GM19452 (cell line): Measurements from ENCODE around the gene FBLN2.
"Not testable (repeated sequence)": the region's sequence is repeated elsewhere in the genome, so short reads cannot be mapped to it uniquely, and the experiment has no call there.

Experiments
- ATAC-seq: cut with Tn5 transposase; IDR thresholded peaks from one replicate; pipeline ENCODE4 v1.9.1; 2021; ENCODE audit not compliant: unreplicated experiment

FBLN2 gene

DNA sequence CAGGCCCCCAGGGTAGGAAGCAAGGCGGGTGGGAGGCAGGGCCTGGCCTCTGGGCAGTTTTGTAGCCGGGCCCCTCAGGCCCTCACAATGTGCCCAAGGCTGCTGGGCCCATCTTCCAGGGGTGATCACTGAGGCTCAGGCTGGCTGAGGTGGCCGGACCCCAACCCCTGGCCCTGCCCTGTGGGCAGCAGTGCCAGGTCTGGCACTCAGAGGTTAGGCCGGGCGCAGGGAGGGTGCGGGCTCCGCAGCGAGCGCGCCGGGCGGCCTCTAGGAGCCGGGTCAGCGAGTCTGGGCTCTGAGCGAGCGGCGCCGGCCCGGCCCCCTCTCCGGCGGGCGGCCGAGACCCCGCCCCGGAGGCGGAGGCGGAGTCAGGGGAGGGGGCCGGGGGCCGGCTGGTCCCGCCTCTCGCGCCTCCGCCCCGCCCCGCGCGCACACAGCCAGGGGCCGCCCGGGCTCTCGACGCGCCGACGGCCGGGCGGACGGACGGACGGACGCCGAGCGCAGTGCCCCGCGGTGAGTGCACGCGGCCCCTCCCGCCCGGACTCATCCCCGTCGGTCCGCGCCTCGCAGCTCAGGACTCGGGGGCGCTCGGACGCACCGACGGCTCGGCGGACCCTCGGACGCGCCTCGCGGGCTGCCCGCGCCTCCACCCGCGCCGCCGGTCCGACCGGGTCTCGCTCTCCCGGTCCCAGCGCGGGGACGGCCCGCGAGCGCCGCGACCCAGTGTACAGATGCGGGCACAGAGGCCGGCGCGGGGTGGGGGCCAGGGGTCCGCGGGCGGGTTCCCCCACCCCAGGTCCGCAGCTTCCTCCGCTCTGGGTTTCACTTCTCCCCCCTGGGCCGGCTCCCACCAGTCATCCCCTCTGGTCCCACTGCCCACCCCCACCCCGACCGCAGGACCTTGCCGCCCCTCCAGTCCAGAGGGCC, at the start of gene FBLN2:
FBLN2 (plus strand) TSS at position 430 of the 927 bp plus-strand sequence. CDS start 21,231 bp downstream, outside the sequence.
- no peak for ATAC-seq

DNA sequence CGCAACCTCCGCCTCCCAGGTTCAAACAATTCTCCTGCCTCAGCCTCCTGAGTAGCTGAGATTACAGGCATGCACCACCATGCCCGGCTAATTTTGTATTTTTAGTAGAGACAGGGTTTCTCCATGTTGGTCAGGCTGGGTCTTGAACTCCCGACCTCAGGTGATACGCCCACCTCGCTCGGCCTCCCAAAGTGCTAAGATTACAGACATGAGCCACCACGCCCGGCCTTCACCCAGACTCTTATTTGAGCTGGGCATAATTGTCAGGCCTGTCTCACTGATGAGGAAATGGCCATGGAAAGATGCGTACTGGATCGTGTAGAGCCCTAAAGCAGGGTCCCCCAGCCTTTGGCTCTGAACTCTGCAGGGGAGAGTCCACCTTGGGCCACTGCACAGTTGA, 49.7 kb upstream of the FBLN2 start:
- ATAC-seq: not testable (repeated sequence)

DNA sequence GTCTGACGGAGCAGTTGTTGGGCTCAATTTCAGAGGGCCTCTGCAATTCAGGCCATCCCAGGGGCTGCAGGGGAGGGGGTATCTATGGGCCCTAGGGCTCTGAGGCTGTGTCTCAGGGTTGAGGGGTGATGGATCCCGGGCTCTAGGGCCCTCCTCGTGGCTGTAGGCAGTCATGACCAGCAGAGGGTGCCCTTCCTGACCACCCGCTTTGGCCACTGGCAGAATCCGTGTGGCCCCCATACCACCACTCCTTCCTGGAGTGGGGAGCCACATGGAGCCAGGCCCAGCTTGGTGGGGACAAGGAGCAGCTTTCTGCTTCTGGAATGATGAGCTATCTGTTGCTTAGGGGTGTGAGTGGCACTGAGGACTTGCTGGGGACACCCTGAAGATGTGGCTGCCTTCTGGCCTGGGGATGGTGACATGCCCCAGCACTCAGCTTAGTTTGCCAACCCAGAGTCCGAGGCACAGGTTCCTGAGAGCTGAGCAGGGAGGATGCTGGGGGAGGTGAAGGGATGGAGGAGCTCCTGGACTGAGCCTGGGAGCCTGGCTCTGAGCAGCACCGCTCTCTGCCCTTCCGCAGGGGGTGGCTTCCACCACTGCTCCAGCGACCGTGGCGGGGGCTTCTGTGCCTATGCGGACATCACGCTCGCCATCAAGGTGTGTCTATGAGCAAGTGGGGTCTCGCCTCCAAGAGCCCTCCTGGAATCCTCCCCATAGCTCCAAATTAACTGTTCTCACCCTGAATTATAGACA, 48.6 kb upstream of the FBLN2 start:
- ATAC-seq: no peak

DNA sequence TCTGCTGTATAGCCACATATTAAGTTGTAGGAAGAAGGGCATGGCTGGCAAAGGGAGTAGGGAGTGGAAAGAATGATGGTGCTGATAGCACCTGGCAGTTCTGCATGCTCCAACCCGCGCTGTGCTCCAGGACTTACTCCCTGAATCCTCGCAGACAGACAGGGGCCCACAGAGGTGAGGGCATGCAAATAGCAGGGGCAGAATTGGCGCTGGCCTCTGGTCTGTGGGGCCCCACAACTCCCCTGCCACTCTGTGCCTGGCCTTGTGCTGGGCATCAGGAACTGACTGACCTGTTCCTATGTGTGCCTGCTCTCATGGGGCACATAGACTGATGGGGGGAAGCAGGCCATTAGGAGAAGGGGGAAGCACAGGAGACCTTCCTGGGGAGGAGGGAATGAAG, 47.9 kb upstream of the FBLN2 start:
- no peak for ATAC-seq

DNA sequence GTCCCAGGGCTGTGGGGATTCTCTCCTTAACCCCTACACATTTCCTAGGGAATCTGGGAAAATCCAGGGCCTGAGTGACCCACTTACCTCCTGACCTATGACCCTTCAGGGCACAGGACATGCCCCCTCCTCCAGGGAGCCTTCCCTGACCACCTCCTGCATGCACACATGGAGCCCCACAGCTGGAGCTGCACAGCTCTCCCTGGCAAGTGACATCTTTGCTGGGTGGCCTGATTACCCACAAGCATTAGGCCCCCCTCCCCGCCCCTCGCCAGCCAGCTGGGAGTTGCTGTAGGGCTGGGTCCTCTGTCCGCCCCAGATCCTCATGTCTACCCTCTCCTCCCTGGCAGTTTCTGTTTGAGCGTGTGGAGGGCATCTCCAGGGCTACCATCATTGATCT, 47.4 kb upstream of the FBLN2 start:
- ATAC-seq: no peak

DNA sequence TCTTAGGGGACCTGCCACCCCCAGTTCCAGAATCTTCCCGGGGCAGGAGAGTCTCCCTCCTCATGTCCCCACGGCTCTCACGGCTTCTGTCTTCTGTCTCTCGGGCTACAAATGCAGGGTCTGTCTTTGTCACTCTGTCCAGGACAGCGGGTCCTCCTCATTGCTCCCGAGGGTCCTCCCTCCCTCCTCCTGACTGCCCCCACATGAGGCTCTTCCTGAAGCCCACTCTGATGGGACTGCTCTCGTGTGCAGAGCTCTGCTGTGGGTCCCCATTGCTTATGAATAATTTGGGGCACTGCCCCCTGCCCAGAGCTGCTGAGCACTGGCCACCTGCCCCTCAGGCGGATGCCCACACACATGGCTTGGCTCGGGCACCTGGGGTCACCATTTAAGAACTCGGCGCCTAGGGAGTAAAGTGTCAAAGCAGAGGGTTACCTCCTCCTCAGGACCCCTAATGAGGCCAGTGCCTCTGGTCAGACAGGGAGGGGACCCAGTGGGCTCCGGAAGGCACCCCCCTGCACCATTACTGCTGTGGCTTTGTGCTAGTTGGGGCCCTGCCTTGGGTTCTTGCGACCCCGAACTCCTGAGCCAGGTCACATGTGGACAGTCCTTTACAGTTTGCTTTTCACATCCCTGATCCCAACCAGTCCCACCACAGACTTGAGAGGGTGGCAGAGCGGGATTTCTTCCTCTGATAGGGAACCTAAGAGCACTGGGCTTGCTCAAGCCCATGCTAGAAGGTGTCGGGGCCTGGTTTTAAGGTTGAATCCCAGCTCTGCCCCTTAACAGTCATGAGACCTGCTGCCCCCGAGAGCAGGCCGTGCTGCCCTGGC, 46.8 kb upstream of the FBLN2 start:
- ATAC-seq: no peak

DNA sequence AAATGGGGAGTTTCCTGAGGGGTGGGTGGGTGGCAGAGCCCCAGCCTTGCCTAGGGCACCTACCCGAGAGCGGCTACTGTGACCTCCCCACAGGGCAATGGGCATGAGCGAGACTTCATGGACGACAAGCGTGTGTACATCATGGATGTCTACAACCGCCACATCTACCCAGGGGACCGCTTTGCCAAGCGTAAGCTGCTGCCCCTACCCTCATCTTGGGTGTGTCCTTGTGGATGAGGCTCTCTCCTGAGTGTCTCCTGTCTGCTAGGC, 46.2 kb upstream of the FBLN2 start:
- no peak for ATAC-seq

DNA sequence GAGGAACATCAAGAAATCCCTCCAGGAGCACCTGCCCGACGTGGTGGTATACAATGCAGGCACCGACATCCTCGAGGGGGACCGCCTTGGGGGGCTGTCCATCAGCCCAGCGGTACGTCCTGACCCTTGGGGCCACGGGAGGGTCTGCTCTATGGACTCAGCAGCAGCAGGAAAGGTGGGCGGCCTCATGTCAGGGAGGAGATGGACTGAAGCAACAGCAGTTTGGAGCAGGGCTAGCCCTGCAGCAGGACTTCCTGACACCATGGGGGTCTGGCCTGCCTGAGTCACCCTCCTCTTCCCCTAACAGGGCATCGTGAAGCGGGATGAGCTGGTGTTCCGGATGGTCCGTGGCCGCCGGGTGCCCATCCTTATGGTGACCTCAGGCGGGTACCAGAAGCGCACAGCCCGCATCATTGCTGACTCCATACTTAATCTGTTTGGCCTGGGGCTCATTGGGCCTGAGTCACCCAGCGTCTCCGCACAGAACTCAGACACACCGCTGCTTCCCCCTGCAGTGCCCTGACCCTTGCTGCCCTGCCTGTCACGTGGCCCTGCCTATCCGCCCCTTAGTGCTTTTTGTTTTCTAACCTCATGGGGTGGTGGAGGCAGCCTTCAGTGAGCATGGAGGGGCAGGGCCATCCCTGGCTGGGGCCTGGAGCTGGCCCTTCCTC, 44.6 kb upstream of the FBLN2 start:
- no peak for ATAC-seq

DNA sequence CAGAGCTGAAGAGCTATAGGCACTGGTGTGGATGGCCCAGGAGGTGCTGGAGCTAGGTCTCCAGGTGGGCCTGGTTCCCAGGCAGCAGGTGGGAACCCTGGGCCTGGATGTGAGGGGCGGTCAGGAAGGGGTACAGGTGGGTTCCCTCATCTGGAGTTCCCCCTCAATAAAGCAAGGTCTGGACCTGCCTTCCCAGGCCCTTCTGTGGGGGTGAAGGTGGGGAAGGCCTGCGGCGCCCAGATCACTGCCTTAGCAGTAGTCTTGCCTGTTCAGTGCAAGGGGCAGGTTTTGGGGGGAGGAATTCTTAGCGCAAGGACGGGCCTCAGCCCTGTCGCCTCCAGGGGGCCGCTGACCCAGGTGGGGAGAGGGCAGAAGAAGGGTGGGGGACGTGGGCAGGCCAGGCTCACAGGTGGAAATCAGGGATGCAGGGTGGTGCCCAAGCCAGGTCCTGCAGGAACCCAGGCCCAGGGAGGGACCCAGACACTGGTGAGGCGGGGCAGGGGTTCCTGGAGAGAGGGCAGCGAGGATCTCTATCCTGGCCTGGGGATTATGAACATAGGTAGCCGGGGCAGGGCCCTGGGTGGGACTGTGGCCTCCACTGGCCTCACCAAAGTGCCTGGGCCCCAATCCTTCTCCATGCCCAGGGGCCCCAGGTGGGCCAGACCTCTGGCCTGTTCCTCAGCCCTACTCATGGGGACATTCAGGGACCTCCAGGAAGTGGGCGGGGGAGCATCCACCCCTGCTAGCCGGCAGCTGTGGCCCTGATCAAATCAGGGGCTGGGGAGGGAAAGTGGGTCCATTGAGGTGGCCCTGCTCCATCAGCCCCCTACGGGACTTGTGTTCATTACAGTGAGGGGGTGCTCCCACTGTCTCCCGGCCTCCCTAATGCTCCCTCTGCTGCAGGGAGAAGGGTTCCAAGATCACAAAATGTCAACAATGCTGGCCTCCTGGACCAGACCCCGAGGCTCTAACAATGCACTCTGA, 43.5 kb upstream of the FBLN2 start:
- no peak for ATAC-seq

DNA sequence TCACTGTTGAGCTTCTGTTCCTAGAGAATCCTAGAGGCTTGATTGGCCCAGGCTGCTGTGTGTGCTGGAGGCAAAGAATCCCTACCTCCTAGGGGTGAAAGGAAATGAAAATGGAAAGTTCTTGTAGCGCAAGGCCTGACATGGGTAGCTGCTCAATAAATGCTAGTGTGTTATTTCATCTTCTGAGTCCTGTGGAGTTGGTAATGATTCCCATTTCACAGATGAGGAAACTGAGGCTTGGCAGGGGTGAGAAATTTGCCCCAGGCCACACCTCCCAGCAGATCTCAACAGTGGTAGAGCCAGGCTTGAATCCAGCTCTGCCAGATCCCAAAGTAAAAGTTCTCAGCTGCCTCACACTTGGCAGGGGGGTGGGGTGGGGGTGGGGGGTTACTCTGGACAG, 42.7 kb upstream of the FBLN2 start:
- no peak for ATAC-seq

DNA sequence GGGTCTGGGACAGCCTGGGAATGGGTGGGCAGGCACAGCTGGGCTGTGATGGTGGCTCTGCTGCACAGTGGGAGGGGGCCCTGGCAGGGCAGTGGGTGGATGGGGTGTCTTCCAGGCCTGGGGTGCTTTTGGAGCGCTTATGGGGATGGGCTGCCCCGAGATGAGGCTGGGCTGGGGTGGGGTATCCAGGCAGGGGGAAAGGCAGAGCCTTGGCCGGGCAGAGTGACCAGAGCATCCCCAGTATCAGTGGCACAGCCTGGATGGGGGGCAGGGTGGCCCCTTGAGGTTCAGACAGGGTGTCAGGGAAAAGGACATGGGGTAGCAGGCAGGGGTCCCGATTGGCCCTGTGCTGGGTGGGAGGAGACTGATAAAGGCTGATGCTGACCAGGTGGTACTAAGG, 42.2 kb upstream of the FBLN2 start:
- ATAC-seq: no peak

DNA sequence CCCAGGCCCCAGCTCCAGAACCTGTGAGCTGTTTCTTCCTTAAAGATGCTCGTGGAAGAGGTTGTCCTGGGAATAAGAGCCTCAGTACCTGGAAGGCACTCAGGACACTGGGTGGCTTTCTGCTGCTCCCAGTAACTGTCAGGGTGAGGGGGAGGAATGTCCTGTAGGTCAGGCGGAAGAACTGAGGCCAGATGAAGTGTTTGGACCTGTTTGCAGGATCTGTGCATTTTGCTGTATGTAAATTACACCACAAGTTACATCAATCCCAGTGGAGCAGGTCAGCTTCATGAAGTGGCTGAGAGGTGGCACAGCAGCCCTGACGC, 41.7 kb upstream of the FBLN2 start:
- ATAC-seq: no peak

DNA sequence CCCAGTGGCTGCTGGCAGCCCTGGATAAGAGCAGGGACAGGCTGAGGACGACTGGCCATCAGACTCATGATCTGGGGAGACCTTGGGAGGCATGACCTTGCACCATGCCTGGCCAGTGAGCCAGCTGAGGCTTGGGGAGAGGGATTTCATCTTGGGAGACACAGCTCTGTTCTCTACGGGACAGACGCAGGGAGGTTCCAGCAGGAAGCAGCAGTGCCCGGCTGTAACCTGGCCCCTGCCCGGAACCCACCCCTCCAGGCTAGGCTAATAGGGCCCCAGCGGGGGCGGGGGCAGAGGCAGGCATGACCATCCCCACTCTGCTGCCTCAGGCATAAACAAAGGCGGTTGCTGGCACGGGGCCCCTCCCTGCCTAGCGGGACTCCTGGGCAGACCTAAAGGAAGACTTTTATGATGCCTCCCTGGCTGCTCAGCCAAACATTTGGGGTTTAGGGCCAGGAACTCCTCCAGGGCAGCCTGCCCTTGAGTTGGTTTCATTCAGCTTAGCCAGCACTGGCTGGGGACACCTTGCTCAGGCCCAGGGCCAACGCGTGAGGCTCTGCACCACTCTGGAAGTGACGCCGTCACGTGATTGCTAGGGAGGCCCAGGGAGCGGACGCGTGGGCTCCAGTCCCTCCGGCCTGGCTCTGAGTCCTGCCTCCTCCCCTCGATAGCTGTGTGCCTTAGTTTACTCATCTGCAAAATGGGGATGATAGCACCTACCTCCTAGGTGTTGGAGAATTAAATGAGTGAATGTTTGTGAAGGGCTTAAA, 41.2 kb upstream of the FBLN2 start:
- ATAC-seq: no peak

DNA sequence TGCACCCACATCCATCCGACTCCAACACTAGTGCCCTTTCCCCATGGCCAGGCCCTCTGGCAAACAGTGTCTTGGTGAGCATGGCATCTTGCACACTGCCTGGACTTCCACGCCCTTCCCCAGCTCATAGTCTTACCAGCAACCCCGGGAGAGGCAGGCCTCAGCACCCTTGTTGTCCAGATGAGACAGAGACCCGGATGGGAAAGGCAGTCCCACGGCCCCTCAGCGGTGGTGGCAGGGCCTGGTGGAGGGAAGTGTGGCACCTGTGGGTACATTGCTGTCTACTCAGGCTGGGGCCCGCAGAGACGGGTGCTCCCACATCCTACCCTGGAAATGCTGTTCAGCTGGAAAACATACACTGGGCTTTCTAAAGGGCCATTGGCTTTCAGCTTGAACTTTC, 40.4 kb upstream of the FBLN2 start:
- no peak for ATAC-seq

DNA sequence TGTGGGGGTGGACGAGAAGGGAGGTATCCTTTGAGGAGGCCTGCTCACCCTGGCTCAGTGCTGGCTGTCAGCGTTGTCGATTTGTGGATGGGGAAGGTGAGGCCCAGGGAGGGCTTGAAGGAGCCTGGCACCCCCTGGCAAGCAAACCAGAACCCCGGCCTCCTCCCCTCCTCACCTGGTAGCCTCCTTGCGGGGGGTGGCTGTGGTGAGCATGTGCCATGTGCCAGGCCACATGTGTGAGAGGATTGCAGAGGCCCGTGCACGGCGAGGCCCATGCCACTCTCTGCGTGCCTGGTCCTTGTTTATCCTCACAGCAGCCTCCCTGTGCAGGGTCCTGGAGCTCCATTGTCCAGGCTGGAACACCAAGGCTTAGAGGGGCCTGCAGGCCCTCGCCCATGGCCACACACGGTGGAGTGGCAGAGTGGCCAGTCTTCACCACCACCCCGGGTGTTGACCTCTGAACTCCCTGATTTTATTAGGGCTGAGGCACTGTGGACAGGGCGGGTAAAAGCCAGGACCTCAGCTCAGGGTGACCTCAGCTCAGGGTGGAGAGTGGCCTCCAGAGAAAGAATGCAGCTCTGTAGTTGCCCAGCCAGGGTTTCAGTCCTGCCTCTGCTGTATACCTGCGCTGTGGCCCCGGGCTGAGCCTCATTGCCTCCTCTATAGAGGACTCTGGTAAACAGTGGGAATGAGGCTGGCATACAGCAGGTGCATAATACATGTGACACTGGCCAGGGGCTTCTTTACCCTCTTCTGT, 39.7 kb upstream of the FBLN2 start:
- ATAC-seq: no peak

DNA sequence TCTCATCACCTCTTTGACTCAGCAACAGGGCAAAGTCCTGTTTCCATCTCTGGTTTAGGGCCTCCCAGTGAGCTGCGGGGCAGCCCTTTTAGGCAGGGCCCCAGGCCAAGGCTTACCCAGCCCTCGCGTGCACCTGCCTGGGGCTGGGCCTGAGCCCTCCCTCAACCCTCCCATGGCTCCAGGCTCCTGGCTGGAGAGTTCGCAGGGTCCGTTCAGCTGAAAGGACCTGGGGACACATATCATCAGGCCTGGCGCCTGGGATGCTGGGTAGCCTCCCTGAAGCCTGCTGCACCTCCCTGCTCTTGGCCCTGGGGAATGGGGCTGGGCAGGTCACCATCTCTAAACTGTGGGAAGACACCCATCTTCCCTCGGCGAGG, 39.1 kb upstream of the FBLN2 start:
- ATAC-seq: no peak

DNA sequence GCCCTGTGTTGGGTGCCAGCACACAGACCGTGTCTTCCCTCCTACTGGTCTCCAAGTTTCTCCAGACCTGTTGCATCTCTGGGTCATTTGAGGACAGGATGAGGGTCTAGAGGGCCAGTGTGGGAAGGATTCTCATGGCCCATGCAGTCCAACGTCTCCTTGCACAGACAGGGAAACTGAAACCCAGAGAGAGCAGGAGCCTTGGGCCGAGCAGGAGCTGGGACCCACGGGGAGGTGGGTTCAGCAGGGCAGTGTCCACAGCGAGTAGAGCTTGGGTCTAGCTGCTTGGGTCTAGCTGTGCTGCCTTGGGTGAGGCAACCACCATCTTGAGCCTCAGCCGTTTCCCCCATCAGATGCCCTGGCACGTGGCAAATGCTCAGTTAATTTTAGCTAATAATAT, 36.5 kb upstream of the FBLN2 start:
- no peak for ATAC-seq

DNA sequence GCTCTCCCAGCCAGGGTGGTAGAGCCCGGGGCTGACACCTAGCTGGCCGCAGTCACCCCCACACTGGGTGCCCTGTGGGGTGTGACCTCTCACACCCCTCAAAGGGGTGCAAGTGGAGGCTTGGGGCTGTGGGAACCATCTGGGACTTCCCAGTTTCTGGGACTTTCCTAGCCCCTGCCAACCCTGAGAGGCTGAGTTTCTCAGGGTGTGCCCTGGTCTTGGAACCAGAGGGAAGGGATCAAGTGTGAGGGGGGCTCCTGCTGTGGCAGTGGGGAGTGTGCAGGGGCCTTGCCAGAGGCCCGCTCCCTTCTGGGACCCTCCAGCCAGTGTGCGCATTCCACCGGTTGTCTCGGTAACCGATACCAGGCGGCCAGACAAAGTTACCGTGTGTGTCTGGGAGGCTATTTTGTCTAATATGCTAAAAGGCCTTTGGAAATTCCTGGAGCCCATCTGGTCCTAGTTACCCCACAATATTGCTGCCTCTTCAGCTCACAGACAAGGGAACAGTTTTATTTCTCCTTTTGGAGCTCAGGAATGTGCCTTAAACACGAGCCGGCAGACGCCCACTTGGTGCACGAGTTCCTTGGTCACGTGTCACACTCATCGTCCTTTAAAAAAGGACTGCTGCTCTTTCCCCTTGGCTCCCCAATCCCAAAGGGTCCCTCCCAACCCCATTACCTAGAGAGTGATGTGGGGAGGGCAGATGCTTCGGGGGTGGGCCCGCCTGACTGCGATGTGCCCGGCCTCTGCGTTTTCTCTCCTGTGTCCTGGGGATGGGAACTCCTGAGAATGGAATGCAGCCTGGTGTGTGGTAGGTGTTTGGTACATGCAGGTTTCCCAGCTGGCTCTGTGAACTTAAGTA, 35.6 kb upstream of the FBLN2 start:
- ATAC-seq: no peak
